Panc1 (cell line): ENCODE results near the gene SGPL1.

Experiments used
- POLR2AphosphoS5 ChIP-seq: IDR thresholded peaks from 2 replicates; pipeline ENCODE4 v1.6.1; 2012; ENCODE audit warnings: mild to moderate bottlenecking, low read depth, low read length, moderate library complexity
- TCF7L2 ChIP-seq: IDR thresholded peaks from 2 replicates; pipeline ENCODE4 v1.6.1; 2011; ENCODE audit warnings: mild to moderate bottlenecking, low read depth, low read length, inconsistent platforms
- TF ChIP-seq, protein P1 (sequence below): fragments of 450-650 bp; IDR thresholded peaks from 2 replicates; pipeline ENCODE4 v1.5.1; 2017; ENCODE audit warnings: mild to moderate bottlenecking
- TF ChIP-seq, protein P2 (sequence below), 2 experiments: IDR thresholded peaks; 2 replicates each; pipeline ENCODE4 v1.6.1; 2011 to 2012; ENCODE audit warnings: low read depth in 2 of 2, control low read depth in 1 of 2, low read length in 1 of 2, mild to moderate bottlenecking in 1 of 2, moderate library complexity in 1 of 2; ENCODE audit not compliant: insufficient read depth in 1 of 2

DNA sequence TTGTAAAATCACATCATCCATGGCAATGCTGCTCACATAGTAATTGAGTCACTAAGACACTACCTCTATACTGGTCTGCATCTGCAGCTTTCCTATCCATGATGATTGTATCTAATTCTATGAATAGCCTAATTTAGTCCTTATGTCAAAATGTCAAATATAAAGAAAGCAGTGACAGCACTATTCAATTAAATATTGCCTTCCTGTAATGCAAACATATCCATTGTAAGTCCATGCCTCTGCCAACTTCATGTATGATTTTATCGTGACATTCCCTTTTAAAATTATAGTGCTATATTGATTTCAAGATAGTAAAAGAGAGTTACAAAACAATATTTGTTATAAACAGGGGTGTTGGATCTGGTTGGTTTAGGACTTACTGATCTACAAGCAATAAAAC lies 4.8 kb upstream of the SGPL1 start:
- TF ChIP-seq TCF7L2, result no peak
- TF ChIP-seq, protein P1, sequence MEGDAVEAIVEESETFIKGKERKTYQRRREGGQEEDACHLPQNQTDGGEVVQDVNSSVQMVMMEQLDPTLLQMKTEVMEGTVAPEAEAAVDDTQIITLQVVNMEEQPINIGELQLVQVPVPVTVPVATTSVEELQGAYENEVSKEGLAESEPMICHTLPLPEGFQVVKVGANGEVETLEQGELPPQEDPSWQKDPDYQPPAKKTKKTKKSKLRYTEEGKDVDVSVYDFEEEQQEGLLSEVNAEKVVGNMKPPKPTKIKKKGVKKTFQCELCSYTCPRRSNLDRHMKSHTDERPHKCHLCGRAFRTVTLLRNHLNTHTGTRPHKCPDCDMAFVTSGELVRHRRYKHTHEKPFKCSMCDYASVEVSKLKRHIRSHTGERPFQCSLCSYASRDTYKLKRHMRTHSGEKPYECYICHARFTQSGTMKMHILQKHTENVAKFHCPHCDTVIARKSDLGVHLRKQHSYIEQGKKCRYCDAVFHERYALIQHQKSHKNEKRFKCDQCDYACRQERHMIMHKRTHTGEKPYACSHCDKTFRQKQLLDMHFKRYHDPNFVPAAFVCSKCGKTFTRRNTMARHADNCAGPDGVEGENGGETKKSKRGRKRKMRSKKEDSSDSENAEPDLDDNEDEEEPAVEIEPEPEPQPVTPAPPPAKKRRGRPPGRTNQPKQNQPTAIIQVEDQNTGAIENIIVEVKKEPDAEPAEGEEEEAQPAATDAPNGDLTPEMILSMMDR, result no peak
- TF ChIP-seq, protein P2, sequence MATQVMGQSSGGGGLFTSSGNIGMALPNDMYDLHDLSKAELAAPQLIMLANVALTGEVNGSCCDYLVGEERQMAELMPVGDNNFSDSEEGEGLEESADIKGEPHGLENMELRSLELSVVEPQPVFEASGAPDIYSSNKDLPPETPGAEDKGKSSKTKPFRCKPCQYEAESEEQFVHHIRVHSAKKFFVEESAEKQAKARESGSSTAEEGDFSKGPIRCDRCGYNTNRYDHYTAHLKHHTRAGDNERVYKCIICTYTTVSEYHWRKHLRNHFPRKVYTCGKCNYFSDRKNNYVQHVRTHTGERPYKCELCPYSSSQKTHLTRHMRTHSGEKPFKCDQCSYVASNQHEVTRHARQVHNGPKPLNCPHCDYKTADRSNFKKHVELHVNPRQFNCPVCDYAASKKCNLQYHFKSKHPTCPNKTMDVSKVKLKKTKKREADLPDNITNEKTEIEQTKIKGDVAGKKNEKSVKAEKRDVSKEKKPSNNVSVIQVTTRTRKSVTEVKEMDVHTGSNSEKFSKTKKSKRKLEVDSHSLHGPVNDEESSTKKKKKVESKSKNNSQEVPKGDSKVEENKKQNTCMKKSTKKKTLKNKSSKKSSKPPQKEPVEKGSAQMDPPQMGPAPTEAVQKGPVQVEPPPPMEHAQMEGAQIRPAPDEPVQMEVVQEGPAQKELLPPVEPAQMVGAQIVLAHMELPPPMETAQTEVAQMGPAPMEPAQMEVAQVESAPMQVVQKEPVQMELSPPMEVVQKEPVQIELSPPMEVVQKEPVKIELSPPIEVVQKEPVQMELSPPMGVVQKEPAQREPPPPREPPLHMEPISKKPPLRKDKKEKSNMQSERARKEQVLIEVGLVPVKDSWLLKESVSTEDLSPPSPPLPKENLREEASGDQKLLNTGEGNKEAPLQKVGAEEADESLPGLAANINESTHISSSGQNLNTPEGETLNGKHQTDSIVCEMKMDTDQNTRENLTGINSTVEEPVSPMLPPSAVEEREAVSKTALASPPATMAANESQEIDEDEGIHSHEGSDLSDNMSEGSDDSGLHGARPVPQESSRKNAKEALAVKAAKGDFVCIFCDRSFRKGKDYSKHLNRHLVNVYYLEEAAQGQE (IDR thresholded peaks at IDR 0.05; ENCODE audit: insufficient read depth in 1 of 2, low read depth in 2 of 2, low read length in 1 of 2), result no peak
- no peak for TF ChIP-seq POLR2AphosphoS5
